Measurements from ENCODE around the gene CMIP. TPM values are rescaled to one million over a fixed set of nuclear protein-coding genes. Genes with fewer than 3 reads are reported as not detected.

Gene CMIP
- total RNA-seq, 1 experiment from 2014 or later, result 63.7 TPM

GRCh38 chr16:81590714-81591544 lies 146.3 kb downstream of the CMIP start:
- POLR2A ChIA-PET, result no interaction called here
- no peak overlapping the region for H3K27ac Mint-ChIP-seq

More at GRCh38 chr16:81590714-81591544, 146.3 kb downstream of the CMIP start:
- H3K9me3 Mint-ChIP-seq, result no peaks in the 10 kb centered on the region
- ATAC-seq (no peak), DNase-seq (ENCODE audit: low spot score) (no peak)
- no peak overlapping the region for H3K4me3 Mint-ChIP-seq
- H3K4me1 Mint-ChIP-seq, result peaks cover 17% of the 10 kb centered on the region
- TF ChIP-seq ZBTB43 (CRISPR knock-in tag; IDR thresholded peaks at IDR 0.05) (no peak), NFYB (CRISPR knock-in tag; conservative IDR thresholded peaks at IDR 0.05; ENCODE audit: low read depth) (no peak), CBFB (CRISPR knock-in tag; IDR thresholded peaks at IDR 0.05; ENCODE audit: low read depth) (no peak), PRRX2 (CRISPR knock-in tag; IDR thresholded peaks at IDR 0.05) (no peak), FOXJ3 (CRISPR knock-in tag; IDR thresholded peaks at IDR 0.05; ENCODE audit: borderline replicate concordance) (no peak), MYBL2 (CRISPR knock-in tag; IDR thresholded peaks at IDR 0.05) (no peak), AFF4 (CRISPR knock-in tag; IDR thresholded peaks at IDR 0.05; ENCODE audit: borderline replicate concordance) (no peak), ATF3 (CRISPR knock-in tag; conservative IDR thresholded peaks at IDR 0.05) (no peak), CDX4 (CRISPR knock-in tag; IDR thresholded peaks at IDR 0.05; ENCODE audit: borderline replicate concordance) (no peak), ATF1 (CRISPR knock-in tag; IDR thresholded peaks at IDR 0.05) (no peak), ELF4 (CRISPR knock-in tag; IDR thresholded peaks at IDR 0.05; ENCODE audit: low read depth) (no peak), KAT7 (CRISPR knock-in tag; IDR thresholded peaks at IDR 0.05; ENCODE audit: borderline replicate concordance) (no peak), ARID4B (CRISPR knock-in tag; IDR thresholded peaks at IDR 0.05; ENCODE audit: borderline replicate concordance) (no peak), ZNF416 (CRISPR knock-in tag; IDR thresholded peaks at IDR 0.05) (no peak), ZNF671 (CRISPR knock-in tag; IDR thresholded peaks at IDR 0.05) (no peak), ZNF396 (CRISPR knock-in tag; IDR thresholded peaks at IDR 0.05; ENCODE audit: borderline replicate concordance) (no peak), EMX1 (CRISPR knock-in tag; IDR thresholded peaks at IDR 0.05) (no peak)
- TF ChIP-seq, protein P1, sequence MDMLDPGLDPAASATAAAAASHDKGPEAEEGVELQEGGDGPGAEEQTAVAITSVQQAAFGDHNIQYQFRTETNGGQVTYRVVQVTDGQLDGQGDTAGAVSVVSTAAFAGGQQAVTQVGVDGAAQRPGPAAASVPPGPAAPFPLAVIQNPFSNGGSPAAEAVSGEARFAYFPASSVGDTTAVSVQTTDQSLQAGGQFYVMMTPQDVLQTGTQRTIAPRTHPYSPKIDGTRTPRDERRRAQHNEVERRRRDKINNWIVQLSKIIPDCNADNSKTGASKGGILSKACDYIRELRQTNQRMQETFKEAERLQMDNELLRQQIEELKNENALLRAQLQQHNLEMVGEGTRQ (CRISPR knock-in tag; IDR thresholded peaks at IDR 0.05), result no peak
- TF ChIP-seq, protein P2, sequence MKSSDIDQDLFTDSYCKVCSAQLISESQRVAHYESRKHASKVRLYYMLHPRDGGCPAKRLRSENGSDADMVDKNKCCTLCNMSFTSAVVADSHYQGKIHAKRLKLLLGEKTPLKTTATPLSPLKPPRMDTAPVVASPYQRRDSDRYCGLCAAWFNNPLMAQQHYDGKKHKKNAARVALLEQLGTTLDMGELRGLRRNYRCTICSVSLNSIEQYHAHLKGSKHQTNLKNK (CRISPR knock-in tag; IDR thresholded peaks at IDR 0.05), result no peak
- TF ChIP-seq, protein P3, sequence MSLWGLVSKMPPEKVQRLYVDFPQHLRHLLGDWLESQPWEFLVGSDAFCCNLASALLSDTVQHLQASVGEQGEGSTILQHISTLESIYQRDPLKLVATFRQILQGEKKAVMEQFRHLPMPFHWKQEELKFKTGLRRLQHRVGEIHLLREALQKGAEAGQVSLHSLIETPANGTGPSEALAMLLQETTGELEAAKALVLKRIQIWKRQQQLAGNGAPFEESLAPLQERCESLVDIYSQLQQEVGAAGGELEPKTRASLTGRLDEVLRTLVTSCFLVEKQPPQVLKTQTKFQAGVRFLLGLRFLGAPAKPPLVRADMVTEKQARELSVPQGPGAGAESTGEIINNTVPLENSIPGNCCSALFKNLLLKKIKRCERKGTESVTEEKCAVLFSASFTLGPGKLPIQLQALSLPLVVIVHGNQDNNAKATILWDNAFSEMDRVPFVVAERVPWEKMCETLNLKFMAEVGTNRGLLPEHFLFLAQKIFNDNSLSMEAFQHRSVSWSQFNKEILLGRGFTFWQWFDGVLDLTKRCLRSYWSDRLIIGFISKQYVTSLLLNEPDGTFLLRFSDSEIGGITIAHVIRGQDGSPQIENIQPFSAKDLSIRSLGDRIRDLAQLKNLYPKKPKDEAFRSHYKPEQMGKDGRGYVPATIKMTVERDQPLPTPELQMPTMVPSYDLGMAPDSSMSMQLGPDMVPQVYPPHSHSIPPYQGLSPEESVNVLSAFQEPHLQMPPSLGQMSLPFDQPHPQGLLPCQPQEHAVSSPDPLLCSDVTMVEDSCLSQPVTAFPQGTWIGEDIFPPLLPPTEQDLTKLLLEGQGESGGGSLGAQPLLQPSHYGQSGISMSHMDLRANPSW (CRISPR knock-in tag; conservative IDR thresholded peaks at IDR 0.05; ENCODE audit: low read depth), result no peak
- H3K36me3 Mint-ChIP-seq, result no peaks in the 10 kb centered on the region
- no peaks in the 10 kb centered on the region for H3K27me3 Mint-ChIP-seq (ENCODE audit: low read depth)
- CTCF ChIA-PET, result no interaction called here

Measured in WTC11 (cell line).